B cell (primary cell): ENCODE data around the gene MAD2L1. TPM values are rescaled to one million over a fixed set of nuclear protein-coding genes. Genes with fewer than 3 reads are reported as not detected.

Source experiments
- ATAC-seq: fragments of 200-7000 bp; cut with Tn5 transposase; one replicate; pipeline ENCODE4 v1.10.0; 2021; ENCODE audit warnings: low read depth, mild to moderate bottlenecking, moderate number of reproducible peaks, moderate library complexity
- CTCF ChIA-PET: fragments of 350-600 bp; sonication (Branson Sonifier 250); formaldehyde crosslinking; loops from one replicate; lab custom pipeline; 2021; ENCODE audit warnings: antibody characterized with exemption, inconsistent platforms; lab: Charles Lee
- POLR2A ChIA-PET: fragments of 350-600 bp; sonication (Branson Sonifier 250); formaldehyde crosslinking; loops from one replicate; lab custom pipeline; 2021; ENCODE audit warnings: antibody characterized with exemption; lab: Charles Lee
- DNase-seq: peaks from one replicate; pipeline ENCODE4 v3.0.0; 2013
- H2AFZ ChIP-seq: 2 replicates; pipeline ENCODE4 v1.6.1; 2012; ENCODE audit warnings: mild to moderate bottlenecking, low read depth, low read length; ENCODE audit not compliant: insufficient read depth, poor library complexity, severe bottlenecking
- H3K27ac ChIP-seq, 2 donors: 1 replicate in 1 of 2; 2 replicates in 1 of 2; pipeline ENCODE4 v1.5.1; 2012 to 2013; ENCODE audit warnings: low read length in 2 of 2, mild to moderate bottlenecking in 2 of 2, moderate library complexity in 1 of 2
- H3K27me3 ChIP-seq, 4 experiments: fragments of 200-600 bp in 1 of 4; sonication (generic) in 1 of 4; replicated peaks in 1 of 4; 1 replicate in 2 of 4; 2 replicates in 2 of 4; pipeline versions ENCODE4 v1.6.1 to v1.7.0; 2013 to 2016; ENCODE audit warnings: low read length in 3 of 4, mild to moderate bottlenecking in 2 of 4, mixed read lengths in 1 of 4, moderate library complexity in 1 of 4; ENCODE audit not compliant: insufficient read depth in 4 of 4, control insufficient read depth in 3 of 4; ENCODE audit errors: control extremely low read depth in 1 of 4
- H3K36me3 ChIP-seq, 2 experiments: replicated peaks in 1 of 2; 1 replicate in 1 of 2; 2 replicates in 1 of 2; pipeline versions ENCODE4 v1.6.1 to v1.7.1; 2013; ENCODE audit warnings: low read length in 1 of 2; ENCODE audit not compliant: insufficient read depth in 2 of 2, control insufficient read depth in 1 of 2; ENCODE audit errors: control extremely low read depth in 1 of 2, extremely low read depth in 1 of 2
- H3K4me1 ChIP-seq, 2 donors: fragments of 200-600 bp in 1 of 2; sonication (generic) in 1 of 2; 1 replicate in 1 of 2; 2 replicates in 1 of 2; pipeline versions ENCODE4 v1.5.1 to v1.6.1; 2013 to 2017; ENCODE audit warnings: low read length in 2 of 2; ENCODE audit not compliant: control insufficient read depth in 2 of 2, insufficient read depth in 2 of 2
- H3K4me2 ChIP-seq: replicated peaks from 2 replicates; pipeline ENCODE3; 2012; ENCODE audit warnings: mild to moderate bottlenecking, low read depth, low read length; ENCODE audit not compliant: poor library complexity, severe bottlenecking
- H3K4me3 ChIP-seq, 5 experiments: fragments of 200-600 bp in 1 of 5; sonication (generic) in 1 of 5; 1 replicate in 3 of 5; 2 replicates in 2 of 5; pipeline versions ENCODE4 v1.5.1 to v1.7.0; 2011 to 2016; ENCODE audit warnings: low read length in 4 of 5, mild to moderate bottlenecking in 4 of 5, low read depth in 2 of 5, control low read depth in 1 of 5, moderate library complexity in 1 of 5; ENCODE audit not compliant: insufficient read depth in 1 of 5; ENCODE audit errors: control extremely low read depth in 1 of 5, extremely low read depth in 1 of 5
- H3K79me2 ChIP-seq: fragments of 200-600 bp; sonication (generic); one replicate; pipeline ENCODE4 v1.6.0; 2016; ENCODE audit warnings: low read length; ENCODE audit not compliant: control insufficient read depth, insufficient read depth
- H3K9ac ChIP-seq: fragments of 200-600 bp; sonication (generic); 2 replicates; pipeline ENCODE4 v1.6.1; 2017; ENCODE audit warnings: mild to moderate bottlenecking, low read length, moderate library complexity
- H3K9me3 ChIP-seq, 3 donors: one replicate each; pipeline versions ENCODE4 v1.6.1 to v1.7.1; 2013; ENCODE audit warnings: low read length in 2 of 3; ENCODE audit not compliant: control insufficient read depth in 2 of 3, insufficient read depth in 1 of 3; ENCODE audit errors: control extremely low read depth in 1 of 3
- H4K20me1 ChIP-seq: 2 replicates; pipeline ENCODE4 v1.6.0; 2012; ENCODE audit warnings: mild to moderate bottlenecking, low read length; ENCODE audit not compliant: insufficient read depth, control insufficient read depth, poor library complexity, severe bottlenecking
- H3K27ac Mint-ChIP-seq: one replicate; pipeline ENCODE4 v1.8.0; 2021; ENCODE audit warnings: mixed read lengths
- H3K27me3 Mint-ChIP-seq: one replicate; pipeline ENCODE4 v1.8.0; 2021; ENCODE audit warnings: mixed read lengths
- H3K4me1 Mint-ChIP-seq: one replicate; pipeline ENCODE4 v1.8.0; 2021; ENCODE audit warnings: mixed read lengths
- H3K4me3 Mint-ChIP-seq: one replicate; pipeline ENCODE4 v1.8.0; 2021; ENCODE audit warnings: mixed read lengths
- H3K9me3 Mint-ChIP-seq: one replicate; pipeline ENCODE4 v1.8.0; 2022; ENCODE audit warnings: mixed read lengths; ENCODE audit not compliant: insufficient read depth
- CTCF ChIP-seq: fragments of 200-600 bp; IDR thresholded peaks from one replicate; pipeline ENCODE4 v1.8.0; 2022; ENCODE audit warnings: antibody characterized with exemption, mild to moderate bottlenecking
- EZH2 ChIP-seq: IDR thresholded peaks from 2 replicates; pipeline ENCODE4 v1.6.1; 2012; ENCODE audit warnings: borderline replicate concordance, low read depth, mild to moderate bottlenecking, moderate library complexity, low read length; ENCODE audit not compliant: insufficient read depth, poor library complexity, severe bottlenecking
- WGBS: methylation state at CpG from one replicate; pipeline ENCODE4 v1.1.5; 2013; ENCODE audit warnings: missing lambda C conversion rate; ENCODE audit not compliant: insufficient coverage; 5-methylcytosine and 5-hydroxymethylcytosine counted together
- intact Hi-C: fragments of 100-400 bp; cut with micrococcal nuclease; formaldehyde crosslinking; loops from one replicate; pipeline ENCODE4 v1.10.0; 2022
- polyA plus RNA-seq: library from polyadenylated mRNA; depleted of rRNA; stranded (reverse); fragments of >200 nt; gene quantifications from 2 replicates; pipeline ENCODE4 v1.2.3, GENCODE V29; 2012
- total RNA-seq, 2 donors: library from RNA; stranded (reverse); fragments of 120-200 nt in 1 of 2; gene quantifications; 1 replicate in 1 of 2; 2 replicates in 1 of 2; pipeline versions ENCODE4 v1.2.3 to v1.2.4, GENCODE V29; 2013 to 2022

Gene MAD2L1
- total and polyA plus RNA-seq, 2 donors (not counting 1 experiment from before 2014, with no cell fraction given): 1.5 TPM

GRCh38 chr4:120083152-120083551 is 16.5 kb upstream of the MAD2L1 start:
- no peak overlapping the region for H2AFZ ChIP-seq
- Mint-ChIP-seq H3K27ac (no peak overlapping the region), H3K9me3 (peaks cover 5% of the 10 kb centered on the region), H3K4me1 (no peaks in the 10 kb centered on the region), H3K4me3 (no peak overlapping the region), H3K27me3 (no peaks in the 10 kb centered on the region)
- H3K27ac ChIP-seq: no peak overlapping the region
- ChIA-PET POLR2A (no interaction called here), CTCF (no interaction called here)
- H4K20me1 ChIP-seq: no peaks in the 10 kb centered on the region
- H3K9ac ChIP-seq: no peak overlapping the region
- TF ChIP-seq EZH2: no peak
- no peak for TF ChIP-seq CTCF
- no CpG with 5 or more reads among the region's 2 CpGs for WGBS
- H3K79me2 ChIP-seq: no peaks in the 10 kb centered on the region
- H3K9me3 ChIP-seq: peaks cover 0 to 4% (median 0%) of the 10 kb centered on the region in 3 donors
- no peaks in the 10 kb centered on the region for H3K27me3 ChIP-seq
- H3K4me2 ChIP-seq: no peak overlapping the region
- H3K36me3 ChIP-seq: no peaks in the 10 kb centered on the region
- no peak overlapping the region for H3K4me3 ChIP-seq
- ATAC-seq (no peak), DNase-seq (no peak)
- H3K4me1 ChIP-seq: no peaks in the 10 kb centered on the region
- intact Hi-C loops: no loop called here

GRCh38 chr4:120082251-120082650 is 15.6 kb upstream of the MAD2L1 start:
- CTCF ChIA-PET: no interaction called here
- no peaks in the 10 kb centered on the region for H3K36me3 ChIP-seq
- Mint-ChIP-seq H3K9me3 (no peaks in the 10 kb centered on the region), H3K27me3 (no peaks in the 10 kb centered on the region), H3K4me3 (no peak overlapping the region), H3K27ac (no peak overlapping the region), H3K4me1 (no peaks in the 10 kb centered on the region)
- intact Hi-C loops: no loop called here
- DNase-seq (no peak), ATAC-seq (no peak)
- no peak overlapping the region for H2AFZ ChIP-seq
- H3K9ac ChIP-seq: no peak overlapping the region
- no peak overlapping the region for H3K4me3 ChIP-seq
- H3K4me1 ChIP-seq: no peaks in the 10 kb centered on the region
- POLR2A ChIA-PET: no interaction called here
- TF ChIP-seq CTCF (no peak), EZH2 (no peak)
- WGBS: no CpG with 5 or more reads among the region's 1 CpG
- H4K20me1 ChIP-seq: no peaks in the 10 kb centered on the region
- H3K27me3 ChIP-seq: no peaks in the 10 kb centered on the region
- no peak overlapping the region for H3K27ac ChIP-seq
- H3K9me3 ChIP-seq: no peaks in the 10 kb centered on the region
- no peaks in the 10 kb centered on the region for H3K79me2 ChIP-seq
- H3K4me2 ChIP-seq: no peak overlapping the region
